22Rv1 (cell line): ENCODE measurements around the gene LRMDA.

ENCODE experiments used
- CTCF ChIP-seq: fragments of 450-650 bp; IDR thresholded peaks from 2 replicates; pipeline ENCODE4 v1.5.1; 2017; ENCODE audit warnings: mild to moderate bottlenecking
- ZFX ChIP-seq: fragments of 450-650 bp; IDR thresholded peaks from 2 replicates; pipeline ENCODE4 v1.6.1; 2017; ENCODE audit warnings: antibody characterized with exemption, borderline replicate concordance

GRCh38 chr10:76124280-76124679, 692.9 kb downstream of the LRMDA start:
- TF ChIP-seq CTCF (no peak), ZFX (no peak)
